ENCODE results near the gene MRGPRX2. TPM values are rescaled to one million over a fixed set of nuclear protein-coding genes. Genes with fewer than 3 reads are reported as not detected.

MRGPRX2 gene
- total and polyA plus RNA-seq, 2 donors (not counting 3 experiments of a cell fraction or from before 2014, with no cell fraction given) = not detected

DNA sequence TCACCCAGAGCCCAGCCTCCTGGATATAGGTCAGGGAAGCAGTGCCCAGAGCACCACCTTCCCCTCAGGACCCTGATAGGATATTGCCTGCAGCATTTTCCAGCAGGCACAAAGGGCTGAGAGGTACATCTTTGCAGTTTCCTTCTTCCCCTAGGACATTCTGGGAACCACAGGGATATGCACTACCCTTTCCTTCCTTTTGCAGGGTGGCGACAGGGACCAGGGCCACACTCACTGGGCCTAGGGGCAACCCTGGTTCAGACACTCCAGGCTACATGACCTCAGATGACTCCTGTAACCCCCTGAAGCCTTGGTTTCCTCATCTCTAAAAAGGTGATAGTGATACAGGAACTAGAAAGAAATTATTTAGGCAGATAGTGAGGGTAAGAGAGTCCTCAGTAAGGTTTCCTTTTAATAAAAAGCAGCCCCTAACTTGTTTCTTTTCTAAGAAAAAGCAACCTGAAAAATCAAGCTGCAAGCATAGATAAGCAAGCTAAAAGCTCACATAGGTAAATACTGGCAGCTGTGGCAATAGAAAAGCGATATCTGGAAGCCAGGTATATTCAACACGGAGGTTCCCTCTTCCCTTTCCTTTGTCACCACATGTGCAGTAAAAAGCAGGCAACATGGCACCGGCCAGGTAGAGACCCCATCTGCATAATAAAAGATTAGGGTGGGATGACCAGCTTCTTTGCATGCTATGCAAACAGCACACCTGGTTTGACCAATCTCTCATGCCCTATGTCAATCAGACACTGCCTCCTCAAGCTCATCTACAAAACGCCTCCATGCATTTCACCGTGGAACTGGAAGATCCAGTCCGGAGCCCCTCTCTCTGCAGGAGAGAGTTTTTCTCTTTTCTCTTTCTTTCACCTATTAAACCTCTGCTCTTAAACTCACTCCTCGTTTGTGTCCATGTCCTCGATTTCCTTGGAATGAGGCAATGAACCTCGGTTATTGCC lies 13.2 kb upstream of the MRGPRX2 start:
- DNase-seq (ENCODE audit: low read depth, low spot score) = no peak
- Histone ChIP-seq H3K9me3 (replicated peaks; ENCODE audit: control insufficient read depth, insufficient read depth, low read length) (no peaks in the 10 kb centered on the region), H3K79me2 (ENCODE audit: control insufficient read depth, insufficient read depth, low read length) (no peaks in the 10 kb centered on the region), H3K27ac (ENCODE audit: insufficient read depth, low read depth, low read length) (no peak overlapping the region), H3K4me2 (ENCODE audit: insufficient read depth, low read length) (no peak overlapping the region), H3K9ac (replicated peaks; ENCODE audit: extremely low read depth, insufficient read depth, low read length) (no peak overlapping the region), H3K36me3 (ENCODE audit: control insufficient read depth in 2 of 2, extremely low read depth in 1 of 2, insufficient read depth in 2 of 2, low read length in 2 of 2) (no peaks in the 10 kb centered on the region), H2AFZ (ENCODE audit: low read depth, low read length) (no peak overlapping the region), H4K20me1 (replicated peaks; ENCODE audit: control insufficient read depth, extremely low read depth, insufficient read depth, low read length) (no peaks in the 10 kb centered on the region), H3K27me3 (ENCODE audit: control insufficient read depth in 2 of 2, insufficient read depth in 2 of 2, low read length in 2 of 2) (peaks cover 5 to 6% of the 10 kb centered on the region in 2 experiments), H3K4me1 (ENCODE audit: control insufficient read depth, extremely low read depth, insufficient read depth, low read length) (peaks cover 17% of the 10 kb centered on the region), H3K4me3 (replicated peaks in 1 of 3; ENCODE audit: insufficient read depth in 1 of 3, low read depth in 1 of 3, low read length in 3 of 3) (no peak overlapping the region), H3K9me1 (replicated peaks; ENCODE audit: control insufficient read depth, extremely low read depth, insufficient read depth, low read length) (no peaks in the 10 kb centered on the region)
- CTCF ChIA-PET = interaction anchor here (1.0 to 6.3 kb wide), 7 partner anchors 35 to 830 kb away, joined by 3 to 105 read pairs (median 3); no protein-coding TSS in a partner anchor
- POLR2A ChIA-PET = no interaction called here
- no TSS peak for BruUV-seq (replicated peaks)
- TF ChIP-seq POLR2AphosphoS5 (IDR thresholded peaks at IDR 0.05; ENCODE audit: insufficient read depth, low read depth, low read length) (no peak), JUN (IDR thresholded peaks at IDR 0.05; ENCODE audit: borderline replicate concordance, insufficient read depth, insufficient read length, low read depth) (no peak), POLR2A (IDR thresholded peaks at IDR 0.05; ENCODE audit: low read depth, low read length) (no peak), EZH2 (IDR thresholded peaks at IDR 0.05; ENCODE audit: borderline replicate concordance, low read depth, low read length, severe bottlenecking) (no peak), FOS (IDR thresholded peaks at IDR 0.05; ENCODE audit: borderline replicate concordance, insufficient read depth, low read length) (no peak), MYC (IDR thresholded peaks at IDR 0.05; ENCODE audit: low read depth, low read length) (no peak), GATA2 (IDR thresholded peaks at IDR 0.05; ENCODE audit: insufficient read depth, insufficient read length, low read depth, low read length) (no peak)
- TF ChIP-seq, protein P1, sequence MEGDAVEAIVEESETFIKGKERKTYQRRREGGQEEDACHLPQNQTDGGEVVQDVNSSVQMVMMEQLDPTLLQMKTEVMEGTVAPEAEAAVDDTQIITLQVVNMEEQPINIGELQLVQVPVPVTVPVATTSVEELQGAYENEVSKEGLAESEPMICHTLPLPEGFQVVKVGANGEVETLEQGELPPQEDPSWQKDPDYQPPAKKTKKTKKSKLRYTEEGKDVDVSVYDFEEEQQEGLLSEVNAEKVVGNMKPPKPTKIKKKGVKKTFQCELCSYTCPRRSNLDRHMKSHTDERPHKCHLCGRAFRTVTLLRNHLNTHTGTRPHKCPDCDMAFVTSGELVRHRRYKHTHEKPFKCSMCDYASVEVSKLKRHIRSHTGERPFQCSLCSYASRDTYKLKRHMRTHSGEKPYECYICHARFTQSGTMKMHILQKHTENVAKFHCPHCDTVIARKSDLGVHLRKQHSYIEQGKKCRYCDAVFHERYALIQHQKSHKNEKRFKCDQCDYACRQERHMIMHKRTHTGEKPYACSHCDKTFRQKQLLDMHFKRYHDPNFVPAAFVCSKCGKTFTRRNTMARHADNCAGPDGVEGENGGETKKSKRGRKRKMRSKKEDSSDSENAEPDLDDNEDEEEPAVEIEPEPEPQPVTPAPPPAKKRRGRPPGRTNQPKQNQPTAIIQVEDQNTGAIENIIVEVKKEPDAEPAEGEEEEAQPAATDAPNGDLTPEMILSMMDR (IDR thresholded peaks at IDR 0.05; ENCODE audit: extremely low read depth in 1 of 2, insufficient read depth in 1 of 2, low read depth in 1 of 2, low read length in 2 of 2) = no peak
- TF ChIP-seq, protein P2, sequence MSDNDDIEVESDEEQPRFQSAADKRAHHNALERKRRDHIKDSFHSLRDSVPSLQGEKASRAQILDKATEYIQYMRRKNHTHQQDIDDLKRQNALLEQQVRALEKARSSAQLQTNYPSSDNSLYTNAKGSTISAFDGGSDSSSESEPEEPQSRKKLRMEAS (IDR thresholded peaks at IDR 0.05; ENCODE audit: insufficient read depth, insufficient read length) = no peak
- intact Hi-C loops (cut with micrococcal nuclease) = loop anchor here (5.0 to 10.0 kb wide), 2 partner anchors 671 to 829 kb away; no protein-coding TSS in a partner anchor
- dilution Hi-C loops (cut with MboI; ENCODE audit: extremely low pct_ligation_motif_present, low sequenced_read_pairs) = no loop called here
- FAIRE-seq = no peak

All from endothelial cell of umbilical vein (primary cell).